CD14-positive monocyte (primary cell): ENCODE results near the gene WIPF2. TPM values are rescaled to one million over a fixed set of nuclear protein-coding genes. Genes with fewer than 3 reads are reported as not detected.

ENCODE experiments used
- DNase-seq, 3 donors: peaks; one replicate each; pipeline ENCODE4 v3.0.0-alpha.2; 2011 to 2022
- H2AFZ ChIP-seq: 2 replicates; pipeline ENCODE4 v1.6.0; 2012; ENCODE audit warnings: mild to moderate bottlenecking, low read depth, low read length, inconsistent platforms; ENCODE audit not compliant: insufficient read depth, poor library complexity, severe bottlenecking
- H3K27ac ChIP-seq, 2 donors: 1 replicate in 1 of 2; 2 replicates in 1 of 2; pipeline ENCODE4 v1.5.1; 2012 to 2013; ENCODE audit warnings: low read length in 2 of 2, control low read depth in 1 of 2, inconsistent platforms in 1 of 2, low read depth in 1 of 2, mild to moderate bottlenecking in 1 of 2
- H3K27me3 ChIP-seq, 2 donors: one replicate each; pipeline versions ENCODE4 v1.6.0 to v1.6.1; 2011 to 2013; ENCODE audit warnings: low read length in 2 of 2; ENCODE audit not compliant: control insufficient read depth in 2 of 2, insufficient read depth in 2 of 2
- H3K36me3 ChIP-seq, 2 donors: replicated peaks in 1 of 2; 1 replicate in 1 of 2; 2 replicates in 1 of 2; pipeline versions ENCODE4 v1.5.1 to v1.6.1; 2012 to 2013; ENCODE audit warnings: low read length in 2 of 2, control low read depth in 1 of 2, inconsistent platforms in 1 of 2, mild to moderate bottlenecking in 1 of 2; ENCODE audit not compliant: insufficient read depth in 2 of 2, control insufficient read depth in 1 of 2
- H3K4me1 ChIP-seq, 2 donors: 1 replicate in 1 of 2; 2 replicates in 1 of 2; pipeline versions ENCODE4 v1.5.1 to v1.6.1; 2012 to 2013; ENCODE audit warnings: low read length in 2 of 2, control low read depth in 1 of 2, inconsistent platforms in 1 of 2, mild to moderate bottlenecking in 1 of 2, moderate library complexity in 1 of 2; ENCODE audit not compliant: insufficient read depth in 2 of 2, control insufficient read depth in 1 of 2
- H3K4me2 ChIP-seq: replicated peaks from 2 replicates; pipeline ENCODE3; 2012; ENCODE audit warnings: low read length, moderate library complexity, mild to moderate bottlenecking; ENCODE audit not compliant: poor library complexity, severe bottlenecking; ENCODE audit errors: extremely low read depth
- H3K4me3 ChIP-seq, 3 experiments: fragments of 200-600 bp in 1 of 3; sonication (generic) in 1 of 3; replicated peaks in 1 of 3; 1 replicate in 2 of 3; 2 replicates in 1 of 3; pipeline ENCODE4 v1.5.1; 2011 to 2013; ENCODE audit warnings: low read length in 3 of 3, mild to moderate bottlenecking in 3 of 3, control low read depth in 2 of 3, low read depth in 2 of 3, inconsistent platforms in 1 of 3, moderate library complexity in 1 of 3
- H3K79me2 ChIP-seq: 2 replicates; pipeline ENCODE4 v1.6.0; 2012; ENCODE audit warnings: mild to moderate bottlenecking, control low read depth, inconsistent platforms, low read length, moderate library complexity; ENCODE audit not compliant: insufficient read depth
- H3K9ac ChIP-seq: 2 replicates; pipeline ENCODE4 v1.6.0; 2017; ENCODE audit warnings: low read length, mild to moderate bottlenecking; ENCODE audit not compliant: insufficient read depth, poor library complexity, severe bottlenecking
- H3K9me3 ChIP-seq, 2 donors: replicated peaks in 1 of 2; 1 replicate in 1 of 2; 2 replicates in 1 of 2; pipeline versions ENCODE4 v1.5.1 to v1.6.1; 2012 to 2013; ENCODE audit warnings: low read length in 2 of 2, control low read depth in 1 of 2; ENCODE audit not compliant: control insufficient read depth in 1 of 2, insufficient read depth in 1 of 2
- H4K20me1 ChIP-seq: 2 replicates; pipeline ENCODE4 v1.6.0; 2012; ENCODE audit warnings: mild to moderate bottlenecking, low read length, control low read depth, moderate library complexity; ENCODE audit not compliant: insufficient read depth
- H3K27ac Mint-ChIP-seq, 7 donors: one replicate each; pipeline ENCODE4 v1.8.0; 2020; ENCODE audit warnings: mild to moderate bottlenecking in 7 of 7, mixed read lengths in 7 of 7, moderate library complexity in 6 of 7, inconsistent platforms in 2 of 7
- H3K27me3 Mint-ChIP-seq, 3 donors: one replicate each; pipeline ENCODE4 v1.8.0; 2021 to 2022; ENCODE audit warnings: low read depth in 3 of 3, mild to moderate bottlenecking in 3 of 3, mixed read lengths in 3 of 3, moderate library complexity in 3 of 3, inconsistent platforms in 1 of 3
- H3K36me3 Mint-ChIP-seq, 2 donors: one replicate each; pipeline ENCODE4 v1.8.0; 2020; ENCODE audit warnings: mixed read lengths in 2 of 2, inconsistent platforms in 1 of 2, mild to moderate bottlenecking in 1 of 2
- H3K4me1 Mint-ChIP-seq: one replicate; pipeline ENCODE4 v1.8.0; 2020; ENCODE audit warnings: mild to moderate bottlenecking, mixed read lengths
- H3K4me3 Mint-ChIP-seq, 2 donors: one replicate each; pipeline ENCODE4 v1.8.0; 2020; ENCODE audit warnings: mild to moderate bottlenecking in 2 of 2, mixed read lengths in 2 of 2, moderate library complexity in 1 of 2
- H3K9me3 Mint-ChIP-seq, 7 donors: one replicate each; pipeline ENCODE4 v1.8.0; 2020 to 2022; ENCODE audit warnings: mixed read lengths in 7 of 7, mild to moderate bottlenecking in 6 of 7, moderate library complexity in 6 of 7, inconsistent platforms in 2 of 7
- WGBS: methylation state at CpG from one replicate; pipeline ENCODE4 v1.1.5; 2013; ENCODE audit warnings: missing lambda C conversion rate; ENCODE audit not compliant: insufficient coverage; 5-methylcytosine and 5-hydroxymethylcytosine counted together
- intact Hi-C, 2 donors: fragments of 100-400 bp; cut with micrococcal nuclease; formaldehyde crosslinking; loops; one replicate each; pipeline versions ENCODE4 v1.15.0 to v1.15.1; 2023
- polyA plus RNA-seq, 3 donors: library from polyadenylated mRNA; depleted of rRNA in 1 of 3; unstranded in 2 of 3; stranded (reverse) in 1 of 3; fragments of 300-500 nt in 2 of 3; fragments of >200 nt in 1 of 3; fragmentation: Illumina TruSeq in 2 of 3; gene quantifications; 1 replicate in 2 of 3; 2 replicates in 1 of 3; pipeline ENCODE4 v1.2.3, GENCODE V29; 2012 to 2021
- TF ChIP-seq, protein P1 (sequence below): fragments of 200-600 bp; IDR thresholded peaks from one replicate; pipeline ENCODE4 v1.8.0; 2022; ENCODE audit warnings: antibody characterized with exemption, mild to moderate bottlenecking

WIPF2 gene
- polyA plus RNA-seq, 3 donors, result 5.2 to 9.7 (median 8.4) TPM

- H3K27me3 Mint-ChIP-seq, result peaks cover 7 to 21% (median 11%) of the 10 kb centered on the region in 3 donors
- Histone ChIP-seq H3K27me3 (peaks cover 5 to 12% of the 10 kb centered on the region in 2 donors), H3K4me2 (no peak overlapping the region), H3K9ac (no peak overlapping the region), H3K4me3 (no peak overlapping the region), H3K9me3 (no peaks in the 10 kb centered on the region), H3K36me3 (peaks cover 33 to 50% of the 10 kb centered on the region in 2 donors), H4K20me1 (peaks cover 10% of the 10 kb centered on the region), H3K27ac (no peak overlapping the region), H2AFZ (no peak overlapping the region), H3K4me1 (peaks cover 12 to 15% of the 10 kb centered on the region in 2 donors), H3K79me2 (no peaks in the 10 kb centered on the region)
- no peak for DNase-seq
- H3K36me3 Mint-ChIP-seq, result peaks cover 48 to 59% of the 10 kb centered on the region in 2 donors
- H3K4me3 Mint-ChIP-seq, result no peak overlapping the region
- TF ChIP-seq, protein P1, sequence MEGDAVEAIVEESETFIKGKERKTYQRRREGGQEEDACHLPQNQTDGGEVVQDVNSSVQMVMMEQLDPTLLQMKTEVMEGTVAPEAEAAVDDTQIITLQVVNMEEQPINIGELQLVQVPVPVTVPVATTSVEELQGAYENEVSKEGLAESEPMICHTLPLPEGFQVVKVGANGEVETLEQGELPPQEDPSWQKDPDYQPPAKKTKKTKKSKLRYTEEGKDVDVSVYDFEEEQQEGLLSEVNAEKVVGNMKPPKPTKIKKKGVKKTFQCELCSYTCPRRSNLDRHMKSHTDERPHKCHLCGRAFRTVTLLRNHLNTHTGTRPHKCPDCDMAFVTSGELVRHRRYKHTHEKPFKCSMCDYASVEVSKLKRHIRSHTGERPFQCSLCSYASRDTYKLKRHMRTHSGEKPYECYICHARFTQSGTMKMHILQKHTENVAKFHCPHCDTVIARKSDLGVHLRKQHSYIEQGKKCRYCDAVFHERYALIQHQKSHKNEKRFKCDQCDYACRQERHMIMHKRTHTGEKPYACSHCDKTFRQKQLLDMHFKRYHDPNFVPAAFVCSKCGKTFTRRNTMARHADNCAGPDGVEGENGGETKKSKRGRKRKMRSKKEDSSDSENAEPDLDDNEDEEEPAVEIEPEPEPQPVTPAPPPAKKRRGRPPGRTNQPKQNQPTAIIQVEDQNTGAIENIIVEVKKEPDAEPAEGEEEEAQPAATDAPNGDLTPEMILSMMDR, result no peak
- H3K9me3 Mint-ChIP-seq, result peaks cover 0 to 3% (median 0%) of the 10 kb centered on the region in 7 donors
- intact Hi-C loops, result no loop called here
- 100% methylated on average over 4 of the region's 7 CpGs for WGBS
- H3K27ac Mint-ChIP-seq, result no peak overlapping the region
- peaks cover 9% of the 10 kb centered on the region for H3K4me1 Mint-ChIP-seq
These were observed 43.0 kb upstream of the WIPF2 start for GRCh38 chr17:40175928-40176753.

GRCh38 chr17:40176754-40177110 lies 42.4 kb upstream of the WIPF2 start:
- WGBS, result 100% methylated on average over 1 of the region's 2 CpGs
- peaks cover 12 to 15% of the 10 kb centered on the region in 2 donors for H3K4me1 ChIP-seq
- H3K36me3 Mint-ChIP-seq, result peaks cover 42 to 53% of the 10 kb centered on the region in 2 donors
- H3K79me2 ChIP-seq, result no peaks in the 10 kb centered on the region
- intact Hi-C loops, result no loop called here
- H2AFZ ChIP-seq, result no peak overlapping the region
- H3K4me2 ChIP-seq, result no peak overlapping the region
- H4K20me1 ChIP-seq, result peaks cover 6% of the 10 kb centered on the region
- H3K4me1 Mint-ChIP-seq, result peaks cover 9% of the 10 kb centered on the region
- peak overlapping the region in 1 of 3 experiments; percentile 74 for H3K4me3 ChIP-seq
- H3K4me3 Mint-ChIP-seq, result peak overlapping the region; percentile 27 to 84
- no peak overlapping the region for H3K27ac ChIP-seq
- H3K36me3 ChIP-seq, result peaks cover 27 to 45% of the 10 kb centered on the region in 2 donors
- peaks cover 5 to 12% of the 10 kb centered on the region in 2 donors for H3K27me3 ChIP-seq
- H3K9ac ChIP-seq, result no peak overlapping the region
- H3K27ac Mint-ChIP-seq, result peak overlapping the region in 1 of 7 donors; percentile 25
- no peaks in the 10 kb centered on the region for H3K9me3 ChIP-seq
- TF ChIP-seq, protein P1, result no peak
- H3K9me3 Mint-ChIP-seq, result peaks cover 0 to 3% (median 0%) of the 10 kb centered on the region in 7 donors
- peaks cover 7 to 21% (median 11%) of the 10 kb centered on the region in 3 donors for H3K27me3 Mint-ChIP-seq
- no peak for DNase-seq
